ENCODE measurements around the gene NEBL. TPM values are rescaled to one million over a fixed set of nuclear protein-coding genes. Genes with fewer than 3 reads are reported as not detected.

The NEBL gene
- polyA plus RNA-seq, 1 experiment, result 0.10 TPM

DNA sequence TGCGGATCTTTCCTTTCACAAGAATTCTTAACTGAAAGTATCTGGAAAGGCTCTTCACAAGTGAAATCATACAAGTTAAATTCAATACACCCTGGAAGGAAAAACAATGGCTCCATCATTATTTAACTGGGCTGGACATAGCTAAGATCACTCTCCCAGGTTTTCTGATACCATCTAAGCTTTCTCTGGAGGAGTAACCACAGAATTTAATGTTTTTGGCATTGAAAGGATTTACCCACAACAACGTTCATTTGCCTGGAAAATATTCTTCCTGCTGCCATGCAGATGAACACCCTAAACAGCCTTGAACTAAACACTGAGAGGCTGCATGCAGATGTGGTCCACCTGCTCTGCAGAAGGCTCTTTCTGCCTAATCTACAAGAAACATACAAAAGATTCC lies 4.3 kb downstream of the NEBL start:
- TF ChIP-seq, protein P1, sequence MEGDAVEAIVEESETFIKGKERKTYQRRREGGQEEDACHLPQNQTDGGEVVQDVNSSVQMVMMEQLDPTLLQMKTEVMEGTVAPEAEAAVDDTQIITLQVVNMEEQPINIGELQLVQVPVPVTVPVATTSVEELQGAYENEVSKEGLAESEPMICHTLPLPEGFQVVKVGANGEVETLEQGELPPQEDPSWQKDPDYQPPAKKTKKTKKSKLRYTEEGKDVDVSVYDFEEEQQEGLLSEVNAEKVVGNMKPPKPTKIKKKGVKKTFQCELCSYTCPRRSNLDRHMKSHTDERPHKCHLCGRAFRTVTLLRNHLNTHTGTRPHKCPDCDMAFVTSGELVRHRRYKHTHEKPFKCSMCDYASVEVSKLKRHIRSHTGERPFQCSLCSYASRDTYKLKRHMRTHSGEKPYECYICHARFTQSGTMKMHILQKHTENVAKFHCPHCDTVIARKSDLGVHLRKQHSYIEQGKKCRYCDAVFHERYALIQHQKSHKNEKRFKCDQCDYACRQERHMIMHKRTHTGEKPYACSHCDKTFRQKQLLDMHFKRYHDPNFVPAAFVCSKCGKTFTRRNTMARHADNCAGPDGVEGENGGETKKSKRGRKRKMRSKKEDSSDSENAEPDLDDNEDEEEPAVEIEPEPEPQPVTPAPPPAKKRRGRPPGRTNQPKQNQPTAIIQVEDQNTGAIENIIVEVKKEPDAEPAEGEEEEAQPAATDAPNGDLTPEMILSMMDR (IDR thresholded peaks at IDR 0.05; ENCODE audit: low read depth, low read length), result no peak
- no peaks in the 10 kb centered on the region for H3K27me3 ChIP-seq (ENCODE audit: control insufficient read depth, insufficient read depth, low read length)
- DNase-seq (ENCODE audit: low read depth, low spot score), result no peak
- no peak overlapping the region for H3K27ac ChIP-seq (ENCODE audit: low read depth, low read length)
- H3K4me3 ChIP-seq (ENCODE audit: low read depth, low read length), result no peak overlapping the region
- ChIA-PET POLR2A (no interaction called here), CTCF (no interaction called here)
- no peaks in the 10 kb centered on the region for H3K9me3 ChIP-seq (ENCODE audit: control insufficient read depth, insufficient read depth, low read length)

GRCh38 chr10:20892011-20892585 lies 5.0 kb downstream of the NEBL start:
- ChIA-PET POLR2A (no interaction called here), CTCF (no interaction called here)
- Histone ChIP-seq H3K4me3 (ENCODE audit: low read depth, low read length) (no peak overlapping the region), H3K27me3 (ENCODE audit: control insufficient read depth, insufficient read depth, low read length) (no peaks in the 10 kb centered on the region), H3K27ac (ENCODE audit: low read depth, low read length) (no peak overlapping the region), H3K9me3 (ENCODE audit: control insufficient read depth, insufficient read depth, low read length) (no peaks in the 10 kb centered on the region)
- DNase-seq (ENCODE audit: low read depth, low spot score), result no peak
- TF ChIP-seq, protein P1 (IDR thresholded peaks at IDR 0.05; ENCODE audit: low read depth, low read length), result no peak

- POLR2A ChIA-PET, result no interaction called here
- Histone ChIP-seq H3K9me3 (ENCODE audit: control insufficient read depth, insufficient read depth, low read length) (no peaks in the 10 kb centered on the region), H3K27ac (ENCODE audit: low read depth, low read length) (no peak overlapping the region), H3K27me3 (ENCODE audit: control insufficient read depth, insufficient read depth, low read length) (no peaks in the 10 kb centered on the region), H3K4me3 (ENCODE audit: low read depth, low read length) (no peak overlapping the region)
- TF ChIP-seq, protein P1 (IDR thresholded peaks at IDR 0.05; ENCODE audit: low read depth, low read length), result no peak
- CTCF ChIA-PET, result no interaction called here
- DNase-seq (ENCODE audit: low read depth, low spot score), result no peak
Observed at GRCh38 chr10:20891338-20891714, 5.8 kb downstream of the NEBL start.

DNA sequence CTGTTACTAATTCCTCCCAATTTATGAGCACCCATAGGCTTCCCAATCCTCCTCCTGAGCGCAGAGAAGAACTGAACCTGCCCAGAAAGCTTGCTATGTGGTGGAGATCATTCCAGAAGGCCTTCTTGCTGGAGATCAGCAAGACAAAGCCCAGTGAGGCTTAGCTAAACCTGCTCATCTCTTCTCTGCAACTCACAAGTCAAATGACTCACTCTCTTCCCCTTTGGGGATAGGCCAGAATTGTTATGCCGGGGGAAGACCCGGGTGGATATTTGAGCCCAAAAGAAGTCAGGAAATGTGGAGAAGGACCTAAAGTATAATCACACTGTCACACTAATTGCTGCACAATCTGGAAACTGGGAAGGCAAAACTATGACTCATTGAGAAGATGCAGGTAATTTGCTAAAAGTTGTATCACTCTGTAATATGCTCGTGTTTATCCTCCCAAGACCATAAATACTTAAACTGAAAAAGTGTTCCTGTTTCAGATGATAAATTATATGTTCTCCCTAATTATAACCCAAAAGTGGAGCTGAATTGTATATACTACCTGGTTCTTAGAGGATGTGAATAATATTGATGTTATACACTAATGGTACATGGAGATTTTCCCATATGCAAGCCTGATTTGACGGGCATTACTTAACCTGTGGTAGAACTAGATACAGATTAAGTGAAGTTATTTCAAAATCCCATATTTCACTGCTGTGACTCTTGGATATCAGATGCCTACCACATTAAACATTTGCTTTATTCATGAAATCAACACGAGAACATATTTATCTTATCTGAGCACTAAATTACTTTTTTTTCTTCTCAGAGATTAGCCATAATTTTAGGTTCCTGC lies 6.4 kb downstream of the NEBL start:
- Histone ChIP-seq H3K9me3 (ENCODE audit: control insufficient read depth, insufficient read depth, low read length) (no peaks in the 10 kb centered on the region), H3K27me3 (ENCODE audit: control insufficient read depth, insufficient read depth, low read length) (no peaks in the 10 kb centered on the region), H3K4me3 (ENCODE audit: low read depth, low read length) (no peak overlapping the region), H3K27ac (ENCODE audit: low read depth, low read length) (no peak overlapping the region)
- POLR2A ChIA-PET, result no interaction called here
- no peak for DNase-seq (ENCODE audit: low read depth, low spot score)
- TF ChIP-seq, protein P1 (IDR thresholded peaks at IDR 0.05; ENCODE audit: low read depth, low read length), result no peak
- CTCF ChIA-PET, result no interaction called here

GRCh38 chr10:20890009-20890408 lies 7.1 kb downstream of the NEBL start:
- CTCF ChIA-PET, result no interaction called here
- POLR2A ChIA-PET, result no interaction called here
- TF ChIP-seq, protein P1 (IDR thresholded peaks at IDR 0.05; ENCODE audit: low read depth, low read length), result no peak
- Histone ChIP-seq H3K27me3 (ENCODE audit: control insufficient read depth, insufficient read depth, low read length) (no peaks in the 10 kb centered on the region), H3K9me3 (ENCODE audit: control insufficient read depth, insufficient read depth, low read length) (no peaks in the 10 kb centered on the region), H3K27ac (ENCODE audit: low read depth, low read length) (no peak overlapping the region), H3K4me3 (ENCODE audit: low read depth, low read length) (no peak overlapping the region)
- DNase-seq (ENCODE audit: low read depth, low spot score), result no peak
